Measurements from ENCODE around the gene OTOGL.

GRCh38 chr12:80188576-80188975, 89.2 kb downstream of the OTOGL start:
- TF ChIP-seq CTCF (IDR thresholded peaks at IDR 0.05; ENCODE audit: low read depth, low read length, poor library complexity, severe bottlenecking) = no peak
- no peak for TF ChIP-seq EZH2phosphoT487 (IDR thresholded peaks at IDR 0.05; ENCODE audit: borderline replicate concordance, low read length)
